Naive thymus-derived CD4-positive, alpha-beta T cell (primary cell): Measurements from ENCODE around the gene CHTOP. TPM values are rescaled to one million over a fixed set of nuclear protein-coding genes. Genes with fewer than 3 reads are reported as not detected.

ENCODE experiments used
- ATAC-seq: fragments of 150-1000 bp; cut with Tn5 transposase; 2 replicates; pipeline ENCODE4 v1.10.0; 2021; ENCODE audit warnings: mild to moderate bottlenecking, moderate library complexity
- CTCF ChIA-PET: fragments of 350-600 bp; sonication (Branson Sonifier 250); formaldehyde crosslinking; loops from one replicate; lab custom pipeline; 2021; ENCODE audit warnings: antibody characterized with exemption; lab: Charles Lee
- POLR2A ChIA-PET: fragments of 350-600 bp; sonication (Branson Sonifier 250); formaldehyde crosslinking; loops from one replicate; lab custom pipeline; 2021; ENCODE audit warnings: antibody characterized with exemption, inconsistent platforms; lab: Charles Lee
- DNase-seq, 9 donors: peaks; one replicate each; pipeline versions ENCODE4 v3.0.0 to v3.0.0-alpha.2; 2020 to 2022; ENCODE audit warnings: mixed read lengths in 1 of 9
- H3K27ac ChIP-seq: one replicate; pipeline ENCODE4 v1.7.0; 2013; ENCODE audit warnings: mild to moderate bottlenecking, low read depth, low read length, moderate library complexity
- H3K27me3 ChIP-seq, 2 donors: one replicate each; pipeline ENCODE4 v1.7.0; 2013; ENCODE audit warnings: low read length in 2 of 2, mild to moderate bottlenecking in 2 of 2, moderate library complexity in 2 of 2; ENCODE audit not compliant: control insufficient read depth in 2 of 2, insufficient read depth in 2 of 2
- H3K36me3 ChIP-seq, 3 experiments: 1 replicate in 2 of 3; 2 replicates in 1 of 3; pipeline ENCODE4 v1.7.0; 2013; ENCODE audit warnings: low read length in 3 of 3, mild to moderate bottlenecking in 3 of 3, moderate library complexity in 1 of 3; ENCODE audit not compliant: insufficient read depth in 3 of 3, control insufficient read depth in 2 of 3
- H3K4me1 ChIP-seq, 2 donors: one replicate each; pipeline ENCODE4 v1.7.0; 2013; ENCODE audit warnings: low read length in 2 of 2, mild to moderate bottlenecking in 2 of 2, moderate library complexity in 1 of 2; ENCODE audit not compliant: control insufficient read depth in 2 of 2, insufficient read depth in 2 of 2
- H3K4me3 ChIP-seq: 2 replicates; pipeline ENCODE4 v1.7.0; 2013; ENCODE audit warnings: mild to moderate bottlenecking, low read length
- H3K9me3 ChIP-seq, 3 experiments: 1 replicate in 2 of 3; 2 replicates in 1 of 3; pipeline ENCODE4 v1.7.0; 2013; ENCODE audit warnings: low read length in 3 of 3; ENCODE audit not compliant: control insufficient read depth in 2 of 3
- H3K27ac Mint-ChIP-seq, 9 donors: one replicate each; pipeline ENCODE4 v1.8.0; 2020 to 2022; ENCODE audit warnings: mixed read lengths in 9 of 9, mild to moderate bottlenecking in 8 of 9, moderate library complexity in 5 of 9, inconsistent platforms in 2 of 9
- H3K27me3 Mint-ChIP-seq, 5 donors: one replicate each; pipeline ENCODE4 v1.8.0; 2021 to 2022; ENCODE audit warnings: mixed read lengths in 5 of 5, mild to moderate bottlenecking in 1 of 5
- H3K36me3 Mint-ChIP-seq, 5 donors: one replicate each; pipeline ENCODE4 v1.8.0; 2020 to 2022; ENCODE audit warnings: mixed read lengths in 5 of 5, mild to moderate bottlenecking in 3 of 5, inconsistent platforms in 1 of 5
- H3K4me1 Mint-ChIP-seq, 7 donors: one replicate each; pipeline ENCODE4 v1.8.0; 2020 to 2022; ENCODE audit warnings: mixed read lengths in 7 of 7, mild to moderate bottlenecking in 3 of 7, inconsistent platforms in 1 of 7
- H3K4me3 Mint-ChIP-seq, 10 donors: one replicate each; pipeline ENCODE4 v1.8.0; 2020 to 2022; ENCODE audit warnings: mild to moderate bottlenecking in 10 of 10, mixed read lengths in 10 of 10, moderate library complexity in 6 of 10, inconsistent platforms in 2 of 10
- H3K9me3 Mint-ChIP-seq, 11 donors: one replicate each; pipeline ENCODE4 v1.8.0; 2020 to 2022; ENCODE audit warnings: mixed read lengths in 11 of 11, mild to moderate bottlenecking in 4 of 11, inconsistent platforms in 1 of 11, moderate library complexity in 1 of 11
- intact Hi-C, 2 donors: fragments of 100-400 bp; cut with micrococcal nuclease; formaldehyde crosslinking; loops; one replicate each; pipeline ENCODE4 v1.15.1; 2023
- polyA plus RNA-seq, 2 donors: library from polyadenylated mRNA; unstranded; fragments of 300-500 nt; fragmentation: Illumina TruSeq; gene quantifications; one replicate each; pipeline ENCODE4 v1.2.3, GENCODE V29; 2021
- total RNA-seq, 6 experiments: library from RNA in 5 of 6; stranded (reverse) in 5 of 6; gene quantifications; 1 replicate in 5 of 6; 2 replicates in 1 of 6; pipeline ENCODE4 v1.2.3 and lab custom pipeline; 2021 to 2026

Gene CHTOP
- total and polyA plus RNA-seq, 7 experiments from 2014 or later: 57.4 to 143 (median 101) TPM

GRCh38 chr1:153642161-153642560, 8.3 kb downstream of the CHTOP start:
- Histone ChIP-seq H3K9me3 (no peaks in the 10 kb centered on the region), H3K4me3 (no peak overlapping the region), H3K4me1 (peaks cover 0 to 12% of the 10 kb centered on the region in 2 donors), H3K36me3 (peaks cover 40 to 87% (median 53%) of the 10 kb centered on the region in 3 experiments), H3K27ac (no peak overlapping the region), H3K27me3 (no peaks in the 10 kb centered on the region)
- intact Hi-C loops: loop anchor here in 1 of 2 donors (2.0 kb wide), 1 partner anchor 61 kb away; no protein-coding TSS in a partner anchor
- Mint-ChIP-seq H3K4me3 (no peak overlapping the region), H3K27ac (peak overlapping the region in 2 of 9 donors; percentile 66 to 69), H3K4me1 (peaks cover 35 to 84% (median 67%) of the 10 kb centered on the region in 7 donors), H3K9me3 (no peaks in the 10 kb centered on the region), H3K27me3 (no peaks in the 10 kb centered on the region), H3K36me3 (peaks cover 21 to 54% (median 42%) of the 10 kb centered on the region in 5 donors)
- ATAC-seq: no peak
- POLR2A ChIA-PET: no interaction called here
- CTCF ChIA-PET: no interaction called here
- DNase-seq: no peak

- peak overlapping the region in 2 of 10 donors; percentile 14 to 36 for H3K4me3 Mint-ChIP-seq
- H3K27me3 Mint-ChIP-seq: no peaks in the 10 kb centered on the region
- Histone ChIP-seq H3K27ac (no peak overlapping the region), H3K4me1 (peaks cover 0 to 10% of the 10 kb centered on the region in 2 donors), H3K36me3 (peaks cover 40 to 78% (median 47%) of the 10 kb centered on the region in 3 experiments), H3K9me3 (no peaks in the 10 kb centered on the region), H3K27me3 (no peaks in the 10 kb centered on the region), H3K4me3 (no peak overlapping the region)
- DNase-seq (no peak), ATAC-seq (no peak)
- peaks cover 36 to 84% (median 69%) of the 10 kb centered on the region in 7 donors for H3K4me1 Mint-ChIP-seq
- CTCF ChIA-PET: interaction anchor here (0.6 to 1.7 kb wide), 3 partner anchors 8 to 1926 kb away, joined by 3 to 6 read pairs (median 5); no protein-coding TSS in a partner anchor
- H3K9me3 Mint-ChIP-seq: peaks cover 0 to 2% (median 0%) of the 10 kb centered on the region in 11 donors
- intact Hi-C loops: loop anchor here in 1 of 2 donors (2.0 kb wide), 1 partner anchor 60 kb away; no protein-coding TSS in a partner anchor
- POLR2A ChIA-PET: interaction anchor here (0.7 to 11.0 kb wide), 4 partner anchors 9 to 108 kb away, joined by 3 to 99 read pairs (median 3); partner anchors contain the start of genes CHTOP and S100A6
- peaks cover 21 to 47% (median 39%) of the 10 kb centered on the region in 5 donors for H3K36me3 Mint-ChIP-seq
- peak overlapping the region in 8 of 9 donors; percentile 1 to 70 (median 34) for H3K27ac Mint-ChIP-seq
Observed at GRCh38 chr1:153643100-153643499, 9.2 kb downstream of the CHTOP start.

GRCh38 chr1:153643816-153644215, 9.9 kb downstream of the CHTOP start:
- H3K9me3 Mint-ChIP-seq: peaks cover 0 to 2% (median 0%) of the 10 kb centered on the region in 11 donors
- Histone ChIP-seq H3K4me1 (peaks cover 0 to 13% of the 10 kb centered on the region in 2 donors), H3K36me3 (peaks cover 40 to 70% (median 42%) of the 10 kb centered on the region in 3 experiments), H3K9me3 (no peaks in the 10 kb centered on the region), H3K27ac (peak overlapping the region; percentile 17), H3K27me3 (no peaks in the 10 kb centered on the region), H3K4me3 (no peak overlapping the region)
- ChIA-PET CTCF (interaction anchor here (0.5 to 1.7 kb wide), 3 partner anchors 9 to 1601 kb away, joined by 3 to 6 read pairs (median 3); no protein-coding TSS in a partner anchor), POLR2A (interaction anchor here (0.6 to 11.0 kb wide), 5 partner anchors 9 to 359 kb away, joined by 3 to 99 read pairs (median 3); partner anchors contain the start of gene CHTOP)
- peaks cover 21 to 47% (median 39%) of the 10 kb centered on the region in 5 donors for H3K36me3 Mint-ChIP-seq
- intact Hi-C loops: loop anchor here in 1 of 2 donors (2.0 kb wide), 1 partner anchor 59 kb away; no protein-coding TSS in a partner anchor
- H3K4me3 Mint-ChIP-seq: peak overlapping the region in 2 of 10 donors; percentile 15 to 31
- no peak for ATAC-seq
- peak overlapping the region in 6 of 9 donors; percentile 12 to 70 (median 36) for H3K27ac Mint-ChIP-seq
- DNase-seq: no peak
- H3K27me3 Mint-ChIP-seq: no peaks in the 10 kb centered on the region
- peaks cover 36 to 87% (median 74%) of the 10 kb centered on the region in 7 donors for H3K4me1 Mint-ChIP-seq

GRCh38 chr1:153646672-153647345, 12.9 kb downstream of the CHTOP start:
- no peak overlapping the region for H3K4me3 ChIP-seq
- intact Hi-C loops: no loop called here
- no peak overlapping the region for H3K27ac ChIP-seq
- Mint-ChIP-seq H3K4me3 (peak overlapping the region in 6 of 10 donors; percentile 6 to 46 (median 24)), H3K4me1 (peaks cover 42 to 84% (median 77%) of the 10 kb centered on the region in 7 donors), H3K9me3 (peaks cover 0 to 2% (median 0%) of the 10 kb centered on the region in 11 donors), H3K36me3 (peaks cover 21 to 41% (median 31%) of the 10 kb centered on the region in 5 donors), H3K27ac (peak overlapping the region; percentile 59 to 95 (median 83)), H3K27me3 (no peaks in the 10 kb centered on the region)
- no peaks in the 10 kb centered on the region for H3K9me3 ChIP-seq
- POLR2A ChIA-PET: interaction anchor here (1.6 to 11.0 kb wide), 2 partner anchors 10 to 13 kb away, joined by 4 to 99 read pairs; partner anchors contain the start of gene CHTOP
- ATAC-seq (peak; percentile 28), DNase-seq (no peak)
- CTCF ChIA-PET: no interaction called here
- no peaks in the 10 kb centered on the region for H3K27me3 ChIP-seq
- peaks cover 7 to 28% of the 10 kb centered on the region in 2 donors for H3K4me1 ChIP-seq
- peaks cover 27 to 41% (median 28%) of the 10 kb centered on the region in 3 experiments for H3K36me3 ChIP-seq

- Histone ChIP-seq H3K36me3 (peaks cover 23 to 36% (median 24%) of the 10 kb centered on the region in 3 experiments), H3K4me3 (no peak overlapping the region), H3K4me1 (peaks cover 7 to 28% of the 10 kb centered on the region in 2 donors), H3K9me3 (no peaks in the 10 kb centered on the region), H3K27ac (no peak overlapping the region), H3K27me3 (no peaks in the 10 kb centered on the region)
- peaks cover 0 to 2% (median 0%) of the 10 kb centered on the region in 11 donors for H3K9me3 Mint-ChIP-seq
- peaks cover 40 to 79% (median 73%) of the 10 kb centered on the region in 7 donors for H3K4me1 Mint-ChIP-seq
- DNase-seq: no peak
- intact Hi-C loops: no loop called here
- peaks cover 17 to 37% (median 31%) of the 10 kb centered on the region in 5 donors for H3K36me3 Mint-ChIP-seq
- no peak for ATAC-seq
- H3K27ac Mint-ChIP-seq: peak overlapping the region; percentile 58 to 95 (median 80)
- peak overlapping the region in 7 of 10 donors; percentile 0 to 83 (median 32) for H3K4me3 Mint-ChIP-seq
- no peaks in the 10 kb centered on the region for H3K27me3 Mint-ChIP-seq
- POLR2A ChIA-PET: interaction anchor here (1.5 to 11.0 kb wide), 5 partner anchors 9 to 19 kb away, joined by 4 to 99 read pairs (median 11); partner anchors contain the start of genes CHTOP and SNAPIN
- CTCF ChIA-PET: interaction anchor here (0.9 kb wide), 1 partner anchor 13 kb away, joined by 3 read pairs; no protein-coding TSS in a partner anchor
Observed at GRCh38 chr1:153647346-153647714, 13.5 kb downstream of the CHTOP start.
